Activated naive CD4-positive, alpha-beta T cell treated with anti-CD3 and anti-CD28 coated beads, Interleukin-2, amount 50 U/mL, for 24 hours (primary cell): ENCODE measurements around the gene CTSH.
A peak's percentile ranks its signal among the peaks of the same experiment; 100 is the strongest.
"Not testable (repeated sequence)": the region's sequence is repeated elsewhere in the genome, so short reads cannot be mapped to it uniquely, and the experiment has no call there.

ENCODE experiments used
- H3K27ac Mint-ChIP-seq: one replicate; pipeline ENCODE4 v1.8.0; 2021; ENCODE audit warnings: mild to moderate bottlenecking, mixed read lengths
- H3K27me3 Mint-ChIP-seq: one replicate; pipeline ENCODE4 v1.8.0; 2021; ENCODE audit warnings: mixed read lengths
- H3K36me3 Mint-ChIP-seq: one replicate; pipeline ENCODE4 v1.8.0; 2021; ENCODE audit warnings: mixed read lengths
- H3K4me1 Mint-ChIP-seq: one replicate; pipeline ENCODE4 v1.8.0; 2021; ENCODE audit warnings: mixed read lengths
- H3K4me3 Mint-ChIP-seq: one replicate; pipeline ENCODE4 v1.8.0; 2021; ENCODE audit warnings: mild to moderate bottlenecking, mixed read lengths
- H3K9me3 Mint-ChIP-seq: one replicate; pipeline ENCODE4 v1.8.0; 2021; ENCODE audit warnings: mixed read lengths

CTSH gene

DNA sequence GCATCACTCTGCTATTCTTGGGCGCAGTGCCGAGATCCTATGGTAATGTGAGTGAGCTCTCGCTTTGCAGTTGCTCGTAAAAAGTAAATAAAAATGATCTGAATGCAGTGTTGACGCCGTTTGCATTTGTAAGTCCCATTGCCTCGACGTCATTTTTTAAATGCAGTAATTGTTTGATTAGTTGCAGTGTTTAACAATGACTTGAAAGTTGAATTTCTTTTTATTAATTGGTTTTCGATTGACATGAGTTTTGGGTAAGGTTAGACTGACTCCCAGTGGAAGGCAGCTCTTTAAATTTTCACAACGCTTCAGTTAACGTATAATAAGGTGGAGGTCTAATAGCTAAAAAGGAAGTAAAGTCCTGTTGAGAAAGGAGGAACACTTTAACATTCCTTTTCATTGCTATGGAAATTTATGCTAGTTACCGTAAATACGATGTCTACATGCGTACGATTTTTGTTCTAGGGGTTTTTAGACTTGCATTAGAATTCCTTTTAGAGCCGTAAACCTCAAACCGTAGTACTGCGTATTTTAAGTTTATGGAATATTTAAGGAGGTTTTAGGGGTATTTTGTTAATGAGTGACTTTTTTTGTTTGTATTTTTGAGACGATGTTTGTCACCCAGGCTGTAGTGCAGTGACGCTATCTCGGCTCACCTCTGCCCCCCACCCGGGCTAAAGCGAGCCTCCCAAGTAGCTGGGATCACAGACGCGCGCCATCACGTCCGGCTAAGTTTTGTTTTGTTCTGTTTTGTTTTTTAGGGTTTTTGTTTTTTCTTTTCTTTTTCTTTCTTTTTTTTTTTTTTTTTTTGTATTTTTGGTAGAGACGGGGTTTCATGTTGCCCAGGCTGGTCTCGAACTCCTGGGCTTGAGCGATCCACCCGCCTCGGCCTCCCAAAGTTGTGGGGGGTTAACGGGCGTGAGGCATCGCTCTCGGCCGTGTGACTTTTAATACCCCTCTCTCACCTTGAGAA, 70.8 kb downstream of the CTSH start:
- H3K27me3 Mint-ChIP-seq = no peaks in the 10 kb centered on the region
- peaks cover 5% of the 10 kb centered on the region for H3K36me3 Mint-ChIP-seq
- H3K4me3 Mint-ChIP-seq = peak overlapping the region; percentile 99
- no peaks in the 10 kb centered on the region for H3K9me3 Mint-ChIP-seq
- peaks cover 48% of the 10 kb centered on the region for H3K4me1 Mint-ChIP-seq
- H3K27ac Mint-ChIP-seq = peak overlapping the region; percentile 100

DNA sequence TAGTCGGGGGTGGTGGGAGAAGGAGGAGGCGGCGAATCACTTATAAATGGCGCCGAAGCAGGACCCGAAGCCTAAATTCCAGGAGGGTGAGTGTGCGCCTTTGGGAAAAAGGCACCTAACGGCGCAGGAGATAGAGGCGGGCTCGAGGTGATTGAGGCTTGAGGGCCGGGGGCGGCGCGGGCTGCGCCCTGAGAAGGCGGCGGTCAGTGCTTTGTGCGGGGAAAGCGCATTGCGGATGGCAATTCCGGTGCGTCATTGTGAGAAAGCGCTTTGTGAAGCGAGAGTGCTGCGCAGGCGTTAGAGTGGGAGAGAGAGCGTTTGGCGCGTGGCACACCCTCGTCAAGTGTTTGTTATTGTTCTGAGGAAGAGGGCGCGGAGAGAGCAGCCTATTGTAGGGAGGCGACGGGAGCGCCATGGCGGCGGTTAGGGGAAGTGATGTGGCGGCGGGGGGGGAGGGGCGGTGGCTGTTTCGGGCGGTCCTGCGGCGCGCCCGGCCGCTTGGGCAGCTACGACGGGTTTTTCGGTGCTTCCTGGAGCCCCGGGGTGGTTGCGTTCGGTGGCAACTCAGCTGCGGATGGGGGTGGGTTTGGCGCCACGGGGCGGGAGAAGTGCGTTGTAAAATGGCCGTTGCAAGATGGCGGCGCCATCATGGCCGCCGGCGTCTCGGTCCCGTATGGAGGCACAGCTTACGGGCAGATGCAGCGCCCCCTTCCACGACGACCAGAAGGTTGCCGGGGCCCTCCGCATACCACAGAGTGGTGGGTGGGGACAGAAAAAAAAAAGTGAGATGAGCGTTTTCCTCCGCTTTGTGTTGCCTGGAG, 71.7 kb downstream of the CTSH start:
- Mint-ChIP-seq H3K27ac (peak overlapping the region; percentile 100), H3K4me3 (peak overlapping the region; percentile 99), H3K36me3 (peaks cover 5% of the 10 kb centered on the region), H3K4me1 (peaks cover 40% of the 10 kb centered on the region), H3K27me3 (no peaks in the 10 kb centered on the region), H3K9me3 (no peaks in the 10 kb centered on the region)

DNA sequence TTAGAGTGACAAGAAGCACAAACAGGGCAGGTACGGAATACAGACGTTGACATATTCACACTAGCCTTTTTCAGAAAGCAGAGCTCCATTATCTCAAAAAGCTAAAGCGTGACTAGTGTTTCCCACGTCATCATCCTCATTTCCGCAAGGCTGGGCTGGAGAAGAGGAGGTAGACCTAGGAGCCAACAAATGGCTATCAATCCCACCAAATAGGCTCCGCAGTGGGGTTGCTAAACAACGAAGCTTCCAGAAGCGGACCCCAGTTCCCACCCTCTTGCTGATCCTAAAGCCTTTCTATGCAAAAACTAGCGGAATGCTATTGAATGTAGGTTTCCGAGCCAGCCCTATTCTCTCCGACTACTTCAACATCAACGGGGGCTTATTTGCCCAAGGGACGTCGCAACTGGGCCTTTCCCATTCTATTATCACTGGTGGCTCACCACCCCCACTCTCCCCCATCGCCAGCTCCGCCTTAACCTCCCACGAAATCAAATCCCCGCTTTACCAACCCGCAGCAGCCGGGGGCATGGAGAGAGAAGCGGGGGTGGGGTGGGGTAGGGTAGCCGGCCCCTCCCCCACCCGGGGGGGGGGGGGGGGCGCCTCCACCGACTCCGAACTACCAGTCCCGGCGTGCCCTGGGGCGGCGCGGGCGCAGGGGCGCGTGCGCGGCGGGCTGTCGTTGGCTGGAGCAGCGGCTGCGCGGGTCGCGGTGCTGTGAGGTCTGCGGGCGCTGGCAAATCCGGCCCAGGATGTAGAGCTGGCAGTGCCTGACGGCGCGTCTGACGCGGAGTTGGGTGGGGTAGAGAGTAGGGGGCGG, 72.5 kb downstream of the CTSH start, which contains the start of gene MORF4L1:
Gene MORF4L1 (plus strand): TSS at position 736 of the 817 bp plus-strand sequence. CDS start 128 bp downstream, outside the sequence.
- Mint-ChIP-seq H3K27ac (peak within 1 kb of the TSS; percentile 100), H3K27me3 (no peaks in the 10 kb centered on the region), H3K36me3 (peaks cover 5% of the 10 kb centered on the region), H3K4me3 (peak within 1 kb of the TSS; percentile 99), H3K4me1 (peaks cover 32% of the 10 kb centered on the region), H3K9me3 (no peaks in the 10 kb centered on the region)

DNA sequence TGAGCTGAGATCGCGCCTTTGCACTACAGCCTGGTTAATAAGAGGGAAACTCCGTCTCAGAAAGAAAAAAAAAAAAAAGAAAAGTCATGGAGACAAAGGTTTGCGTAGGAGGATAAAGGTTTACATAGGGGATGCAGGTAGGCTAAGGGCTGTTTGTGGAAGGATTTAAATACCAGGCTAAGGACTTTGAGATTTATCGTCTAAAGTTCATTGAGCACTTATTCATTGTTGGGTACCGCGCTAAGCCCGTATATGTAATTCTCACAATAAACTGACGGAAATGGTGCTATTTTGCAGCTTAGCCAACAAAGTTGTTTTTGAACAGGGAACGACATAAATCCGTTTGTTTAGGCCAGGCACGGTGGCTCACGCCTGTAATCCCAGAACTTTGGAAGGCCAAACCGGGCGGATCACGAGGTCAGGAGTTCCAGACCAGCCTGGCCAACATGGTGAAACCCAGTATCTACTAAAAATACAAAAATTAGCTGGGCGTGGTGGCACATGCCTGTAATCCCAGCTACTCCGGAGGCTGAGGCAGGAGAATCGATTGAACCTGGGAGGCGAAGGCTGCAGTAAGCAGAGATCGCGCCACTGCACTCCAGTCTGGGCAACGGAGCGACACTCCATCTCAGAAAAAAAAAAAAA, 73.2 kb downstream of the CTSH start:
- H3K27me3 Mint-ChIP-seq, H3K36me3 Mint-ChIP-seq, H3K9me3 Mint-ChIP-seq: not testable (repeated sequence)
- H3K27ac Mint-ChIP-seq = peak overlapping the region; percentile 91
- H3K4me3 Mint-ChIP-seq = peak overlapping the region; percentile 79
- H3K4me1 Mint-ChIP-seq = peaks cover 29% of the 10 kb centered on the region
